H9 (cell line): Measurements from ENCODE around the gene SHANK3. TPM values are rescaled to one million over a fixed set of nuclear protein-coding genes. Genes with fewer than 3 reads are reported as not detected.

Experiments
- DNase-seq: peaks from one replicate; pipeline ENCODE4 v3.0.0-alpha.2; 2017
- H2AFZ ChIP-seq: one replicate; pipeline ENCODE4 v1.6.1; 2013; ENCODE audit warnings: mild to moderate bottlenecking, low read length, control low read depth, moderate library complexity
- H2AK5ac ChIP-seq: 2 replicates; pipeline ENCODE4 v1.6.1; 2013; ENCODE audit warnings: low read length, control low read depth, mixed read lengths; ENCODE audit not compliant: insufficient read length
- H2BK120ac ChIP-seq: one replicate; pipeline ENCODE4 v1.6.1; 2013; ENCODE audit warnings: low read depth, mild to moderate bottlenecking, low read length, control low read depth, inconsistent platforms; ENCODE audit not compliant: poor library complexity, severe bottlenecking
- H2BK12ac ChIP-seq: 2 replicates; pipeline ENCODE4 v1.6.1; 2013; ENCODE audit warnings: low read length, control low read depth, mixed read lengths, low read depth; ENCODE audit not compliant: insufficient read length
- H2BK15ac ChIP-seq: 2 replicates; pipeline ENCODE4 v1.6.1; 2013; ENCODE audit warnings: low read depth, low read length, control low read depth
- H2BK20ac ChIP-seq: one replicate; pipeline ENCODE4 v1.6.1; 2013; ENCODE audit warnings: low read depth, mild to moderate bottlenecking, low read length, control low read depth, inconsistent platforms; ENCODE audit not compliant: poor library complexity, severe bottlenecking
- H2BK5ac ChIP-seq: 2 replicates; pipeline ENCODE4 v1.6.1; 2013; ENCODE audit warnings: low read length, control low read depth, mixed read lengths; ENCODE audit not compliant: insufficient read length
- H3K14ac ChIP-seq: 2 replicates; pipeline ENCODE4 v1.6.1; 2013; ENCODE audit warnings: low read length, control low read depth; ENCODE audit not compliant: insufficient read depth
- H3K18ac ChIP-seq: 2 replicates; pipeline ENCODE4 v1.6.1; 2013; ENCODE audit warnings: low read depth, mild to moderate bottlenecking, mixed read lengths, low read length, control low read depth; ENCODE audit not compliant: insufficient read length
- H3K23ac ChIP-seq: 2 replicates; pipeline ENCODE4 v1.6.1; 2013; ENCODE audit warnings: low read length, control low read depth, mixed read lengths, low read depth; ENCODE audit not compliant: insufficient read length
- H3K23me2 ChIP-seq: 2 replicates; pipeline ENCODE4 v1.6.1; 2013; ENCODE audit warnings: low read depth, mild to moderate bottlenecking, mixed read lengths, low read length, control low read depth; ENCODE audit not compliant: insufficient read length, poor library complexity, severe bottlenecking
- H3K27ac ChIP-seq: 2 replicates; pipeline ENCODE4 v1.5.1; 2013; ENCODE audit warnings: low read length, control low read depth, mixed read lengths, low read depth; ENCODE audit not compliant: insufficient read length
- H3K27me3 ChIP-seq: 2 replicates; pipeline ENCODE4 v1.6.1; 2013; ENCODE audit warnings: low read length, control low read depth, inconsistent platforms; ENCODE audit not compliant: insufficient read depth
- H3K4ac ChIP-seq: 2 replicates; pipeline ENCODE4 v1.6.1; 2013; ENCODE audit warnings: low read depth, mild to moderate bottlenecking, control low read depth, inconsistent platforms, low read length, moderate library complexity
- H3K4me1 ChIP-seq: 2 replicates; pipeline ENCODE4 v1.6.1; 2013; ENCODE audit warnings: low read length, control low read depth, inconsistent platforms; ENCODE audit not compliant: insufficient read depth
- H3K4me2 ChIP-seq: 2 replicates; pipeline ENCODE4 v1.6.1; 2013; ENCODE audit warnings: low read length, control low read depth, mixed read lengths; ENCODE audit not compliant: insufficient read length, insufficient read depth
- H3K56ac ChIP-seq: 2 replicates; pipeline ENCODE4 v1.6.1; 2013; ENCODE audit warnings: low read depth, mild to moderate bottlenecking, mixed read lengths, low read length, control low read depth; ENCODE audit not compliant: insufficient read length
- H3K79me1 ChIP-seq: 2 replicates; pipeline ENCODE4 v1.6.1; 2013; ENCODE audit warnings: low read depth, mild to moderate bottlenecking, moderate library complexity, low read length, control low read depth, inconsistent platforms; ENCODE audit not compliant: insufficient read depth, poor library complexity, severe bottlenecking
- H3K79me2 ChIP-seq: 2 replicates; pipeline ENCODE4 v1.6.1; 2013; ENCODE audit warnings: low read length, control low read depth, inconsistent platforms; ENCODE audit not compliant: insufficient read depth
- H3K9ac ChIP-seq: 2 replicates; pipeline ENCODE4 v1.6.1; 2013; ENCODE audit warnings: low read length, control low read depth, mixed read lengths; ENCODE audit not compliant: insufficient read length; ENCODE audit errors: extremely low read depth
- H3K9me3 ChIP-seq: one replicate; pipeline ENCODE4 v1.6.1; 2013; ENCODE audit warnings: low read depth, low read length, inconsistent platforms; ENCODE audit not compliant: control insufficient read depth
- H3T11ph ChIP-seq: one replicate; pipeline ENCODE4 v1.6.1; 2013; ENCODE audit warnings: mild to moderate bottlenecking, low read length, control low read depth, inconsistent platforms
- H4K20me1 ChIP-seq: one replicate; pipeline ENCODE4 v1.6.1; 2013; ENCODE audit not compliant: control insufficient read depth, insufficient read length, insufficient read depth
- H4K5ac ChIP-seq: 2 replicates; pipeline ENCODE4 v1.6.1; 2013; ENCODE audit warnings: low read depth, mild to moderate bottlenecking, mixed read lengths, low read length, control low read depth; ENCODE audit not compliant: insufficient read length
- H4K8ac ChIP-seq: replicated peaks from 2 replicates; pipeline ENCODE4 v1.6.1; 2013; ENCODE audit warnings: low read length, control low read depth, mixed read lengths, low read depth; ENCODE audit not compliant: insufficient read length
- H4K91ac ChIP-seq: 2 replicates; pipeline ENCODE4 v1.6.1; 2013; ENCODE audit warnings: low read depth, mild to moderate bottlenecking, moderate library complexity, mixed read lengths, low read length, control low read depth; ENCODE audit not compliant: insufficient read length
- H3K27ac Mint-ChIP-seq, 3 experiments: 2 replicates in 2 of 3; 3 replicates in 1 of 3; pipeline ENCODE4 v1.8.0; 2020 to 2021; ENCODE audit warnings: mixed read lengths in 3 of 3, mild to moderate bottlenecking in 1 of 3, moderate library complexity in 1 of 3
- H3K27me3 Mint-ChIP-seq: 2 replicates; pipeline ENCODE4 v1.8.0; 2021; ENCODE audit warnings: low read depth, mild to moderate bottlenecking, moderate library complexity, mixed read lengths
- H3K36me3 Mint-ChIP-seq, 3 experiments: 2 replicates in 2 of 3; 3 replicates in 1 of 3; pipeline ENCODE4 v1.8.0; 2020 to 2021; ENCODE audit warnings: low read depth in 3 of 3, mixed read lengths in 3 of 3; ENCODE audit not compliant: insufficient read depth in 1 of 3
- H3K4me1 Mint-ChIP-seq, 2 experiments: 2 replicates each; pipeline ENCODE4 v1.8.0; 2020; ENCODE audit warnings: mixed read lengths in 2 of 2
- H3K4me3 Mint-ChIP-seq, 2 experiments: 2 replicates in 1 of 2; 3 replicates in 1 of 2; pipeline ENCODE4 v1.8.0; 2020 to 2021; ENCODE audit warnings: mild to moderate bottlenecking in 2 of 2, mixed read lengths in 2 of 2, moderate library complexity in 1 of 2
- H3K9me3 Mint-ChIP-seq, 2 experiments: 2 replicates in 1 of 2; 3 replicates in 1 of 2; pipeline ENCODE4 v1.8.0; 2020; ENCODE audit warnings: mild to moderate bottlenecking in 2 of 2, mixed read lengths in 2 of 2, moderate library complexity in 1 of 2
- CTCF ChIP-seq: fragments of 200-600 bp; sonication (generic); conservative IDR thresholded peaks from 3 replicates; pipeline ENCODE4 v1.8.0; 2021; ENCODE audit warnings: antibody characterized with exemption, mild to moderate bottlenecking
- WGBS: extraction: QIAGEN DNeasy Blood & Tissue Kit; methylation state at CpG from one replicate; pipeline ENCODE4 v1.1.7; 2013; ENCODE audit warnings: missing lambda C conversion rate, low lambda C conversion rate, mixed read lengths; ENCODE audit not compliant: insufficient read length; ENCODE audit errors: extremely low coverage; 5-methylcytosine and 5-hydroxymethylcytosine counted together
- total RNA-seq: library from RNA; stranded (reverse); gene quantifications from 2 replicates; pipeline ENCODE4 v1.2.1, GENCODE V29; 2021

Gene SHANK3
- total RNA-seq, 1 experiment from 2014 or later = 8.7 TPM

GRCh38 chr22:50625131-50625567 is 47.5 kb upstream of the SHANK3 start:
- H2BK120ac ChIP-seq = no peak overlapping the region
- H2AK5ac ChIP-seq = no peak overlapping the region
- H3K9me3 ChIP-seq = no peaks in the 10 kb centered on the region
- H2BK12ac ChIP-seq = no peak overlapping the region
- no peak overlapping the region for H3K27ac ChIP-seq
- Mint-ChIP-seq H3K9me3 (no peaks in the 10 kb centered on the region), H3K27me3 (peaks cover 28% of the 10 kb centered on the region), H3K27ac (peak overlapping the region in 1 of 3 experiments; percentile 80; a peak in 1 of 7 replicates), H3K4me1 (peaks cover 24 to 30% of the 10 kb centered on the region in 2 experiments), H3K36me3 (peaks cover 0 to 3% (median 0%) of the 10 kb centered on the region in 3 experiments; a peak in 2 of 7 replicates), H3K4me3 (peak overlapping the region in 1 of 2 experiments; percentile 38; a peak in 1 of 5 replicates)
- H2BK15ac ChIP-seq = no peak overlapping the region
- H3K23me2 ChIP-seq = peaks cover 18% of the 10 kb centered on the region
- no peaks in the 10 kb centered on the region for H3K79me1 ChIP-seq
- no peak overlapping the region for H3K14ac ChIP-seq
- no peak overlapping the region for H2BK5ac ChIP-seq
- H3K79me2 ChIP-seq = no peaks in the 10 kb centered on the region
- H3K4ac ChIP-seq = no peak overlapping the region
- H3K27me3 ChIP-seq = peaks cover 7% of the 10 kb centered on the region; the same call in 1 of the 2 replicates
- no peak overlapping the region for H4K91ac ChIP-seq
- no peak overlapping the region for H3K56ac ChIP-seq
- H3K4me2 ChIP-seq = no peak overlapping the region
- no peak overlapping the region for H3K18ac ChIP-seq
- H2AFZ ChIP-seq = no peak overlapping the region
- peaks cover 13% of the 10 kb centered on the region for H3K4me1 ChIP-seq
- H4K8ac ChIP-seq = no peak overlapping the region
- no peak overlapping the region for H4K5ac ChIP-seq
- H4K20me1 ChIP-seq = peaks cover 2% of the 10 kb centered on the region
- H2BK20ac ChIP-seq = no peak overlapping the region
- TF ChIP-seq CTCF = no peak
- H3T11ph ChIP-seq = no peak overlapping the region
- H3K9ac ChIP-seq = no peak overlapping the region
- H3K23ac ChIP-seq = no peak overlapping the region
- no peak for DNase-seq
- WGBS = no CpG with 5 or more reads among the region's 14 CpGs
